GM21515 (cell line): ENCODE results near the gene GBP3.
"Not testable (repeated sequence)": the region's sequence is repeated elsewhere in the genome, so short reads cannot be mapped to it uniquely, and the experiment has no call there.

Experiments
- ATAC-seq: cut with Tn5 transposase; IDR thresholded peaks from one replicate; pipeline ENCODE4 v1.9.1; 2021; ENCODE audit not compliant: unreplicated experiment

Gene GBP3

GRCh38 chr1:89022167-89022959, at the start of gene GBP3:
Gene GBP3 (minus strand): TSS chr1:89022866. CDS start chr1:89020721, 2,145 bp downstream.
- peak; percentile 79 for ATAC-seq

GRCh38 chr1:89070509-89070908, 47.8 kb upstream of the GBP3 start:
- ATAC-seq = no peak

GRCh38 chr1:89069951-89070350, 47.3 kb upstream of the GBP3 start:
- no peak for ATAC-seq

GRCh38 chr1:89068291-89068690, 45.6 kb upstream of the GBP3 start:
- ATAC-seq = no peak

- peak; percentile 70 for ATAC-seq
These were observed 42.6 kb upstream of the GBP3 start, which contains the start of gene GBP1 for GRCh38 chr1:89065079-89065868. Gene GBP1 (minus strand): TSS chr1:89065208. CDS start chr1:89063234, 1,974 bp downstream.

GRCh38 chr1:89064632-89065031, 42.0 kb upstream of the GBP3 start:
- ATAC-seq = peak; percentile 44

- no peak for ATAC-seq
These were observed 40.4 kb upstream of the GBP3 start for GRCh38 chr1:89063094-89063493.

GRCh38 chr1:89060091-89060490, 37.4 kb upstream of the GBP3 start:
- no peak for ATAC-seq

GRCh38 chr1:89051955-89052312, 29.3 kb upstream of the GBP3 start:
- ATAC-seq = no peak

- no peak for ATAC-seq
These were observed 28.8 kb upstream of the GBP3 start for GRCh38 chr1:89051300-89051954.

- ATAC-seq = no peak
These were observed 28.0 kb upstream of the GBP3 start for GRCh38 chr1:89050649-89051033.

- ATAC-seq = not testable (repeated sequence)
These were observed 27.4 kb upstream of the GBP3 start for GRCh38 chr1:89049901-89050648.

GRCh38 chr1:89049187-89049586, 26.5 kb upstream of the GBP3 start:
- ATAC-seq = not testable (repeated sequence)

- ATAC-seq = no peak
These were observed 25.1 kb upstream of the GBP3 start for GRCh38 chr1:89047734-89048133.

- not testable (repeated sequence) for ATAC-seq
These were observed 23.9 kb upstream of the GBP3 start for GRCh38 chr1:89046318-89047183.

- no peak for ATAC-seq
These were observed 22.5 kb upstream of the GBP3 start for GRCh38 chr1:89044970-89045721.

GRCh38 chr1:89043940-89044339, 21.3 kb upstream of the GBP3 start:
- no peak for ATAC-seq

- ATAC-seq = no peak
These were observed 19.8 kb upstream of the GBP3 start for GRCh38 chr1:89042491-89042890.

GRCh38 chr1:89041721-89042120, 19.1 kb upstream of the GBP3 start:
- ATAC-seq = no peak
